GM13977 (cell line): ENCODE measurements around the gene GNGT2.
A peak's percentile ranks its signal among the peaks of the same experiment; 100 is the strongest.

ENCODE experiments used
- DNase-seq: peaks from one replicate; pipeline ENCODE4 v3.0.0; 2012; ENCODE audit warnings: low spot score
- CTCF ChIP-seq: IDR thresholded peaks from 2 replicates; pipeline ENCODE4 v1.5.1; 2012; ENCODE audit warnings: mild to moderate bottlenecking, control low read depth; ENCODE audit not compliant: insufficient read depth; ENCODE audit errors: extremely low read depth, missing control alignments
- in situ Hi-C: fragments of 300-500 bp; cut with MboI; formaldehyde crosslinking; loops from one replicate; pipeline ENCODE4 v1.12.0; 2022; ENCODE audit warnings: low sequenced_read_pairs, low pct_unique_long_range_greater_than_20kb, mixed read lengths, inconsistent platforms; ENCODE audit not compliant: unreplicated experiment

Gene GNGT2

GRCh38 chr17:49230636-49231562 is 20.5 kb upstream of the GNGT2 start, which contains the start of gene PHOSPHO1:
TSS of gene PHOSPHO1 (minus strand) at chr17:49230787. CDS start at chr17:49226691, 4,096 bp downstream.
- in situ Hi-C loops: no loop called here
- no peak for TF ChIP-seq CTCF
- peak; percentile 94 for DNase-seq

- TF ChIP-seq CTCF: no peak
- in situ Hi-C loops: no loop called here
- no peak for DNase-seq
Measured at GRCh38 chr17:49229805-49230600, 19.6 kb upstream of the GNGT2 start.

- no peak for DNase-seq
- in situ Hi-C loops: no loop called here
- no peak for TF ChIP-seq CTCF
Measured at GRCh38 chr17:49229076-49229804, 18.9 kb upstream of the GNGT2 start.

- in situ Hi-C loops: no loop called here
- peak; percentile 83 for TF ChIP-seq CTCF
- DNase-seq: peak; percentile 88
Measured at GRCh38 chr17:49227436-49228261, 17.3 kb upstream of the GNGT2 start.

GRCh38 chr17:49226771-49227435 is 16.5 kb upstream of the GNGT2 start:
- in situ Hi-C loops: no loop called here
- no peak for TF ChIP-seq CTCF
- no peak for DNase-seq
